NOMO-1 (cell line): ENCODE measurements around the gene B3GALT4.
"Not testable (repeated sequence)": the region's sequence is repeated elsewhere in the genome, so short reads cannot be mapped to it uniquely, and the experiment has no call there.

Source experiments
- DNase-seq, 2 experiments: peaks; one replicate each; lab custom pipeline; 2025; ENCODE audit not compliant: unreplicated experiment in 2 of 2; lab: John Stamatoyannopoulos, UW

B3GALT4 gene, protein sequence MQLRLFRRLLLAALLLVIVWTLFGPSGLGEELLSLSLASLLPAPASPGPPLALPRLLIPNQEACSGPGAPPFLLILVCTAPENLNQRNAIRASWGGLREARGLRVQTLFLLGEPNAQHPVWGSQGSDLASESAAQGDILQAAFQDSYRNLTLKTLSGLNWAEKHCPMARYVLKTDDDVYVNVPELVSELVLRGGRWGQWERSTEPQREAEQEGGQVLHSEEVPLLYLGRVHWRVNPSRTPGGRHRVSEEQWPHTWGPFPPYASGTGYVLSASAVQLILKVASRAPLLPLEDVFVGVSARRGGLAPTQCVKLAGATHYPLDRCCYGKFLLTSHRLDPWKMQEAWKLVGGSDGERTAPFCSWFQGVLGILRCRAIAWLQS

DNA sequence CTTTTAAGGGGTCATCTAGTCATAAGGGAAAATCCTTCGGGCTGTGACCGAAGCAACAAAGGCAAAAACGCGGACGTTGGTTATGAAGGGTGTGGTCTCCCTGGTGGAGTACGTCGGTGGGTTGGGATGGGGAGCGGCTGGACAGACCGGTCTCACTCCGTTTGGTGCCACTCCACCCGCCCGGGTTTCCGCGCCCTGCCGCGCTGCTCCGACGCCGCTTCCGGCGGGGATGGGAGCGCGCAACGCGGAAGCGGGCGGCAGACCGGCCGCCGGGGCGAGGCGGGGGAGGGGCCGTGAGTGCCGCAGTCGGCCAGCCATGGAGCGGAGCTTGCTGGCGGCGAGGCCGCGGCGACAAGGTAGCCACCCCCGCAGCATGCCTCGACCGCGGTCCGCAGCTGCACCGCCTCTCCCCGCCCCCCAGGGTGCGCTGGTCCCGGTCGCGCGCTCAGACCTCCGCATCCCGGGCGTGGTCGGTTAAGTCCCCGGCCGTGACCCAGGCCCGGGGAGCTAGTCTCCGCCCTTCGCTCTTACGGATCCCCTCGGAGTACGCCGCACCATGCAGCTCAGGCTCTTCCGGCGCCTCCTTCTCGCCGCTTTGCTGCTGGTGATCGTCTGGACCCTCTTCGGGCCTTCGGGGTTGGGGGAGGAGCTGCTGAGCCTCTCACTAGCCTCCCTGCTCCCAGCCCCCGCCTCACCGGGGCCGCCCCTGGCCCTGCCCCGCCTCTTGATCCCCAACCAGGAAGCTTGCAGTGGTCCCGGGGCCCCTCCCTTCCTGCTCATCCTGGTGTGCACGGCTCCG lies at the start of gene B3GALT4:
Gene B3GALT4 (plus strand): TSS at position 260 of the 799 bp plus-strand sequence. CDS start 297 bp downstream, at position 557.
- peak; percentile 78 to 87 for DNase-seq

GRCh38 chr6:33235221-33235634 lies 41.7 kb upstream of the B3GALT4 start:
- DNase-seq = no peak

GRCh38 chr6:33236328-33236727 lies 40.6 kb upstream of the B3GALT4 start:
- DNase-seq = no peak

DNA sequence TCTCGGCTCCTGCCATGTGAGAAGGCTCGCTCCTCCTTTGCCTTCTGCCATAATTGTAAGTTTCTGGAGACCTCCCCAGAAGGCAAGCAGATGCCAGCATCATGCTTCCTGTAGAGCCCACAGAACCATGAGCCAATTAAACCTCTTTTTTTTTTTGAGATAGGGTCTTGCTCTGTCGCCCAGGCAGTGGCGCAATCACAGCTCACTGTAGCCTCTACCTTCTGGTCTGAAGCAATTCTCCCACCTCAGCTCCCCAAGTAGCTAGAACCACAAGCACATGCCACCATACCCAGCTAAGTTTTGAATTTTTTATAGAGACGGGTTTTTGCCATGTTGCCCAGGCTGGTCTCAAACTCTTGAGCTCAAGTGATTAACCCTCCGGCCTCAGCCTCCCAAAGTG lies 40.1 kb upstream of the B3GALT4 start:
- DNase-seq = no peak

DNA sequence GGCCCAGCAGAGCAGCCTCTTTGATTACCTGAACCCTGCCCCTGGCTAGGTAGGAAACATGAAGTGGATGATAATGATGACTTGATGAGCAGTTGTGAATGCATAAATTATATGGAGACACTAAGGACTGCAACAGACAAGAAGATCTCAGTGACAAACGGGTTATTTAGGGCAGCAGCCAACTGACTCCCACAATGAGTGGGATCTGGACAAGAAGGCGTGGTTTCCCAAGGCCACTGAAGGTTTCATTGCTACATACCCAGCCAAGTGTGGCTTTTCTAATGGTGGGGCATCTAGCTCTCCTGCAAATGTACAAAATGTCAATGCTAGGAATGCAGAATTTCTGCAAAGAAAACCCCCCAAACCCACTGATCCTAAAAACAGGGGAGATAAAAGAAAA lies 39.2 kb upstream of the B3GALT4 start:
- no peak for DNase-seq

DNA sequence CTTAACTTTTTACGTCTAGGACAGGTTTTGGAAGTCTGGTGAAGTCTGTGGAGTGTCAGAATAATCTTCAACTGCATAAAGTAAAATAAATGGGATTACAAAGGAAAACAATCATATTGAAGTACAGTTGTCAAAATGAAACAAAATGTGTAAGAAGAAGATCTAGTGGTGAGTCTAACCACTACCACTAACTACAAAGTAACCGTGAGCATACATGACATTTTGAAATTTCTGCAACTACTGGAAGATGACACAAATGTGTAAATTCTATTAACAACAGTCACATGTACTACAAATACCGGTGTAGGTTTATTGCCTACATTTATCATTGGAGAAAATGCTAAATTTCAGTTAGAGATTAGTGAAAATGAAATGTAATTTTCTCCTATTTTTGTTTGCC lies 35.0 kb upstream of the B3GALT4 start:
- DNase-seq = no peak

DNA sequence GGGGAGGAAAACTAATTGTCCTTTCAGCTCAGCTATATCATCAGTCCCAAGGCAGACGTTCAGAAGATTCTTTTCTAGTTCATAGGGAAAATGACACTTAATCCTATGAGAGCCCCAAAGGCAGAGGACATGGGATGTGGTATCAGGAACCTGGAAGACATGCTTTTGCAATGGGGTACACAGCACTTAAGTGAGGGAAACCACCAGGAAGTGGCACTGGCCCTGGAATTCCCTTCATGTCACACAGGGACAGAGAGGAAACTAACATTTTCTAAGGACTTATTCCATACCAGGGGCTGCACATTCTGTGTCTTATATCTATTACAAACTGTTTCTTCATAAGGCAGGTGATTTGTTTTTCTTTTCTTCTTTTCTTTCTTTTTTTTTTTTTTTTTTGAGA lies 33.4 kb upstream of the B3GALT4 start:
- no peak for DNase-seq

DNA sequence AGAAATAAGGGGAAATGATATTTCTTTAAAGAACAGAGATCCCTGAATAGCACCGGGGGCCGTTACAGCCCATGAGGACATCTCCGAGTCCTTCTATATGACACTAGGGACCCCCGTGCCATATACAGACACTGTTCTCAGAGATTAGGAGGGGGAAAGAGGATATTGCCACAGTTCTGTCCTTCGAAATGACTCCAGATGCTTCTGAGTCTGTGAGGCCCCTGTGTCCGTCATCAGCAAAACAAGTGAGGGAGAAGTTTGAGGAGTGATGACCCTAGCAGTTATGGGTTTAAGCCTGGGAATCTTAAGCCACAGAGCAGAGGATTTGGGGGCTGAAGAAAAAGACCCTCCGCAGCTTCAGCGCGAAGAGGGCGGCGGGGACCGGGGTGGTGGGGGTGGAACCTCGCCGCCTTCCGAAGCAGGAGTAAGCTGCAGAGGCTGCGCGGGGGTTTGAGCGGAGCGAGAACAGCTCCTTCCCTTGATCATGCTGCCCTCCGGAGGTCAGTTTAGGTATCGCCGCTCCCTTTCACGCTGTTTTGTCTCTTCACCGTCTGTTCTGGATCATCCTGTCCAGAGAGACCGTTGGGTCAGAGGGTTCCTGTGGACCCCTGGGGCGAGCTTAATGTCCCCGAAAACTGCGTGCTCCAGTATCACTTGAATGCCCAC lies 28.8 kb upstream of the B3GALT4 start:
- DNase-seq = peak; percentile 41 to 76

GRCh38 chr6:33248643-33248931 lies 28.3 kb upstream of the B3GALT4 start:
- DNase-seq = peak in 1 of 2 experiments; percentile 70

- DNase-seq = peak; percentile 100
These were observed 27.8 kb upstream of the B3GALT4 start for GRCh38 chr6:33248932-33249731.

GRCh38 chr6:33249732-33250630 lies 26.9 kb upstream of the B3GALT4 start:
- no peak for DNase-seq

- DNase-seq = no peak
These were observed 26.2 kb upstream of the B3GALT4 start for GRCh38 chr6:33250731-33251130.

DNA sequence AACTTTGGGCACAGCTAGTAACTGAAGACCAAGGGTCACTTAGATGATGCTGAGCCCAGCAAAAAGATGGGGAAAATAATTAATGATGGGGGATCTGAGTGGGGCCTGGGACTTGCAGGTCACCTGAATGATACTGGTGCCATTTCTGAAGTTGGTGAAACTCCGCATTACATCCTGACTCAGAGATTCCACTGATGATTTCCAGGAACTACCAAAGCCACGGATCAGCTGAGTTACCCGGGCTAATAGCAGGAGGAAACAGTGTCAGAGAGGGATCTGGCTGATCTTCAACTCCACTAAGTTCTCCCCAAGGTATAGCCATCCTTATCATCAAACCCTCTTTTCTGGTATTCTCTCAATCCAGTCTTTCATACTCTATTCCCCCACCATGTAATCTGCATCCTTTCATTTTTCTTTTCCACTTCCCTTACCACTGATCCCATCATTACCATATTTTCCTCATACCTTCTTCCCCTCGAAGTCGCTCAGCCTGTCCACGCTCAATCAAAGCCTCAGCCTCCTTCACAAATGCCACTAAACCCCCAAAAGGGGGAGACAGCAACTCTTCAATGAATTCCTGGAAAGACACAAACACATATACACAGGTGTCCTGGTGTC lies 25.4 kb upstream of the B3GALT4 start:
- DNase-seq = no peak

DNA sequence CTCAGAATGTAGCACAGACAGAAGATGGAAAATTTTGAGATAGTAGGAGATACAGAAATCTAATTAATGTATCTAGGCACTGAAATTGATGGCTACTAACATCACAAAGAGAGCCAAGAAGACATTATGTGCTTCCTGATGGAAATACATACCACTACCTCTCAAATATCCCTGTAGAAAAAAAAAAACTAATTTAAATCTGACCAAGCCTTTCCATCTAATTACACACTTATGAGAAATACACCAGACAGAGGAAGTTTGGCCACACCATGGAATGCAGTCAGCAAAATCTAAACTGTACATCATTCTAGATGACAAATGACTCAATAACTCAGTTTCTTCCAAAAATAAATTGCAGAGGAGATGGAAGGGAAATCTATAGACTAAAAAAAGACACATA lies 24.2 kb upstream of the B3GALT4 start:
- no peak for DNase-seq

GRCh38 chr6:33254591-33254990 lies 22.3 kb upstream of the B3GALT4 start:
- DNase-seq = no peak

GRCh38 chr6:33259032-33259431 lies 17.9 kb upstream of the B3GALT4 start:
- no peak for DNase-seq

DNA sequence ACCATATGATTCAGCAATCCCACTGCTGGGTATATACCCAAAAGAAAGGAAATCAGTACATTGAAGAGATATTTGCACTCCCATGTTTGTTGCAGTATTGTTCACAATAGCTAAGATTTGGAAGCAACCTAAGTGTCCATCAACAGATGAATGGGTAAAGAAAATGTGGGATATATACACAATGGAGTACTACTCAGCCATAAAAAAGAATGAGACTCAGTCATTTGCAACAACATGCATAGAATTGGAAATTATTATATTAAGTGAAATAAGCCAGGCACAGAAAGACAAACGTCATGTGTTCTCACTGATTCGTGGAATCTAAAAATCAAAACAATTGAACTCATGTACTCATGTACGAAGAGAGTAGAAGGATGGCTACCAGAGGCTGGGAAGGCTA lies 14.4 kb upstream of the B3GALT4 start:
- not testable (repeated sequence) for DNase-seq

DNA sequence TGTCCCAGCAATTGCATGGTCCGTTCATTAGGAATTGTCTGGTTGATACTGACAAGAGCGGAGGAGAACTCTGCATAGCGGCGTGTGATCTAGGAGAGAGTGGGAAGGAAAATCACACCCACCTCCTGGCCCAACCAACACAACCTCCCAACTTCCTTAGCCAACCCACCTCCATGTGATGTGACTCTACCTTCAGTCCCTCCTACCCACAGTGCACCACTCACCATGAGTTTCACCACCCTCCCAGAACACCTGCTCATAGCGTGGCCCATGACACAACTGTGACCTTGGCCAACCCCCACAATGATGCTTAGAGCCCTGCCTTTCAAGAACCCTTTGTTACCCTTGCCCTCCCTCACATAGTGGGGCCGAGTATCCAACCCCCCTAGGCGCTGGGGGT lies 12.9 kb upstream of the B3GALT4 start:
- no peak for DNase-seq

DNA sequence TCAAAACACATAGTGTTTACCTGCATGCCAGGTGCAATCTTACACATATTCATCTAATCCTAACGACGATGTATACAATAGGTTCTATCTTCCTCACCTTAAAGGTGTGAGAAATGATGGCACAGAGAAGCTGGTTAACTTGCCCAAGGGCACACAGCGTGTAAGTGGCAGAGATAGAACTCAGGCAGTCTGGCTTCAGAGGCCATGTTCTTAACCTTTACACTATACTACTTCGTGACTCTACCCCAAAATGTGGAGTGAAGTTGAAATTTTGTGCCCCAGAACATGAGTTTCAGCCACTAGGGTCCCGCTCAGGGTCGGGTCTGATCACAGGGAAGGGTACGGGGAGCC lies 5.8 kb upstream of the B3GALT4 start:
- DNase-seq = peak in 1 of 2 experiments; percentile 45
